Activated CD4-positive, alpha-beta T cell treated with anti-CD3 and anti-CD28 coated beads, Interleukin-2, amount 50 U/mL, for 24 hours (primary cell): ENCODE results near the gene SPATA21.

ENCODE experiments used
- DNase-seq, 2 donors: peaks; one replicate each; pipeline ENCODE4 v3.0.0-alpha.2; 2020; ENCODE audit warnings: low read depth in 1 of 2, low spot score in 1 of 2

The SPATA21 gene

GRCh38 chr1:16422041-16422440 lies 15.2 kb downstream of the SPATA21 start:
- DNase-seq, result no peak

GRCh38 chr1:16421201-16421600 lies 16.0 kb downstream of the SPATA21 start:
- no peak for DNase-seq

- peak; percentile 16 to 45 for DNase-seq
These were observed 16.7 kb downstream of the SPATA21 start for GRCh38 chr1:16420424-16421118.

GRCh38 chr1:16418823-16419425 lies 18.3 kb downstream of the SPATA21 start:
- no peak for DNase-seq

GRCh38 chr1:16413191-16413590 lies 24.0 kb downstream of the SPATA21 start:
- no peak for DNase-seq

GRCh38 chr1:16410803-16411202 lies 26.4 kb downstream of the SPATA21 start:
- no peak for DNase-seq

- no peak for DNase-seq
These were observed 27.6 kb downstream of the SPATA21 start for GRCh38 chr1:16409536-16410152.

- no peak for DNase-seq
These were observed 30.4 kb downstream of the SPATA21 start for GRCh38 chr1:16406868-16407267.

- no peak for DNase-seq
These were observed 31.8 kb downstream of the SPATA21 start for GRCh38 chr1:16405441-16405840.

- no peak for DNase-seq
These were observed 34.5 kb downstream of the SPATA21 start for GRCh38 chr1:16402742-16403141.

- DNase-seq, result no peak
These were observed 38.8 kb downstream of the SPATA21 start for GRCh38 chr1:16398371-16398953.

GRCh38 chr1:16397120-16397519 lies 40.1 kb downstream of the SPATA21 start:
- no peak for DNase-seq

- DNase-seq, result no peak
These were observed 40.6 kb downstream of the SPATA21 start for GRCh38 chr1:16396591-16396990.

- no peak for DNase-seq
These were observed 42.2 kb downstream of the SPATA21 start for GRCh38 chr1:16394977-16395376.

GRCh38 chr1:16393570-16394521 lies 43.4 kb downstream of the SPATA21 start:
- no peak for DNase-seq

GRCh38 chr1:16392740-16393569 lies 44.3 kb downstream of the SPATA21 start:
- DNase-seq, result no peak

- DNase-seq, result no peak
These were observed 45.8 kb downstream of the SPATA21 start for GRCh38 chr1:16391411-16391810.

GRCh38 chr1:16387201-16388188 lies 49.7 kb downstream of the SPATA21 start:
- DNase-seq, result peak in 1 of 2 donors; percentile 18
